Loucy (cell line): ENCODE results near the gene SPTBN2.

Experiments
- CTCF ChIP-seq: fragments of 200-600 bp; sonication (generic); conservative IDR thresholded peaks from 2 replicates; pipeline ENCODE4 v1.5.1; 2014; ENCODE audit warnings: mild to moderate bottlenecking, antibody characterized with exemption, low read length
- EZH2phosphoT487 ChIP-seq: fragments of 200-600 bp; IDR thresholded peaks from 2 replicates; pipeline ENCODE4 v1.6.1; 2018; ENCODE audit warnings: antibody characterized with exemption, mild to moderate bottlenecking, moderate library complexity, borderline replicate concordance

GRCh38 chr11:66693356-66694055 lies 35.5 kb downstream of the SPTBN2 start:
- TF ChIP-seq CTCF (no peak), EZH2phosphoT487 (no peak)
